H1 (cell line): ENCODE measurements around the gene ZGRF1. TPM values are rescaled to one million over a fixed set of nuclear protein-coding genes. Genes with fewer than 3 reads are reported as not detected.

Experiments used
- JUN ChIP-seq: IDR thresholded peaks from 2 replicates; pipeline ENCODE4 v1.6.1; 2011; ENCODE audit warnings: low read depth, mild to moderate bottlenecking, improper control_type of control experiment, low read length
- polyA plus RNA-seq, 7 experiments: library from polyadenylated mRNA; depleted of rRNA in 3 of 7; stranded (reverse) in 5 of 7; unstranded in 2 of 7; fragments of >200 nt in 5 of 7; fragments of 200-250 nt in 2 of 7; gene quantifications; 1 replicate in 5 of 7; 2 replicates in 1 of 7; 4 replicates in 1 of 7; pipeline versions ENCODE4 v1.2.1 to v1.2.3, GENCODE V29; 2011 to 2013; ENCODE audit warnings: missing spikeins in 2 of 7, mixed read lengths in 2 of 7
- total RNA-seq: library from RNA; stranded (reverse); fragmentation: NEBNext Ultra II Directional; extraction: Animal tissue kit (Norgen Biotek cat#: 25700); gene quantifications from 2 replicates; pipeline ENCODE4 v1.2.1, GENCODE V29; 2021

ZGRF1 gene
- total and polyA plus RNA-seq, 2 of the 8 experiments (the other 6 are each of a cell fraction or from before 2014, with no cell fraction given) = 12.0 to 44.6 TPM

DNA sequence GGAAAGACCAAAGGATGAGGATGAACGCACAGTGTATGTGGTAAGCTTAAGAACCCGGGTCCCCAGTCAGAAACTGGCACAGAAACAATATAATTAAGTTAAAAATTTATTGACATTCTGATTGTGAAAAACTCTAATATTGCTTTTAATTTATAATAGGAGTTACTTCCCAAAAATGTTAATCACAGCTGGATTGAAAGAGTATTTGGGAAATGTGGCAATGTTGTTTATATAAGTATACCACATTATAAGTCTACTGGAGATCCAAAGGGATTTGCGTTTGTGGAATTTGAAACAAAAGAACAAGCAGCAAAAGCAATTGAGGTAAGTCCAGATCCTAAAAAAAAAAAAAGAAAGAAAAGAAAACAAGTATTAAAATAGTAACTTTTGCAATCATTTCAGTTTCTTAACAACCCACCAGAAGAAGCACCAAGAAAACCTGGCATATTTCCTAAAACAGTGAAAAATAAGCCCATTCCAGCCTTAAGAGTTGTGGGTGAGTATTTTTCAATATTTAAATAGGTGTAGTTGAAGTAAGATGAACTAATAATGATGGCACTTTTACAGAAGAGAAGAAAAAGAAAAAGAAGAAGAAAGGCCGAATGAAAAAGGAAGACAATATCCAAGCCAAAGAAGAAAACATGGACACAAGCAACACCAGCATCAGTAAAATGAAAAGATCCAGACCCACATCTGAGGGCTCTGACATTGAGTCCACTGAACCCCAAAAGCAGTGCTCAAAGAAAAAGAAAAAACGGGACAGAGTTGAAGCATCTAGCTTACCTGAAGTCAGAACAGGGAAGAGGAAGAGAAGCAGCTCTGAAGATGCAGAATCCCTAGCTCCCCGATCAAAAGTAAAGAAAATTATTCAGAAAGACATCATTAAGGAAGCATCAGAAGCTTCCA lies 10.2 kb upstream of the ZGRF1 start (continued):
- no peak for TF ChIP-seq JUN
